GM12801 (cell line): ENCODE results near the gene DLG3.

Experiments used
- TF ChIP-seq, protein P1 (sequence below): IDR thresholded peaks from one replicate; pipeline ENCODE4 v1.5.1; 2011; ENCODE audit warnings: control low read depth; ENCODE audit not compliant: insufficient read length; ENCODE audit errors: extremely low read depth

The DLG3 gene

DNA sequence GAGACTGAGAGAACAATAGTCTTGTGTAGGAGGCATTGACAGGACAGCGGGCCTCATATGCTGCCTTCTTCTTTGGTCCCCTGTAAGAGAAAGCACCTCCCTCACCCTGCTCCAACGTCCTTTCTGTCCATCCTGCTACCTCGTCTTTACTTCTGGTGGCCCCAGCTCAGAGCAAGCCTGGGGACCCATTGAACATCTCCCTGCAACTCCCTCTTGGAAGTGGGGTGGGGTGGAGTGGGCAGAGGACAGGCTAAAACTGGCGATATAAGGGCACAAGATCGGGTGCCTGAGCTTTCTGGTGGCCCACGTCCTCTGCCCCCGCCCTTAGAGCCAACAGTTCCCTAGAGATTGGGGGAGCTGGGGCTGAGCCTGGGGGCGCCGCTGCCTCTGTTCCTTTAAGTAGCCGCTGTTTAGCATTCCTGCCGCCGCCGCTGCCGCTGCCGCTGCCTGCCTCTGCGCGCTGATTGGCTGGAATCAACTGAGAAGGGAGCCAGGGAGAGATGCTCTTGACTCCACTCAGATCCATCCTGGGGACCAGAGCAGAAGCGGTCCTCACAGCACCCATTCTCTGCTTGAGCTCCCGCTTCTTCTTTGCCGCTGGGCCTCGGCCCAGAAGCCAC, at the start of gene DLG3:
Gene DLG3 (plus strand): TSS at position 510 of the 620 bp plus-strand sequence. CDS start 367 bp downstream, outside the sequence.
- TF ChIP-seq, protein P1, sequence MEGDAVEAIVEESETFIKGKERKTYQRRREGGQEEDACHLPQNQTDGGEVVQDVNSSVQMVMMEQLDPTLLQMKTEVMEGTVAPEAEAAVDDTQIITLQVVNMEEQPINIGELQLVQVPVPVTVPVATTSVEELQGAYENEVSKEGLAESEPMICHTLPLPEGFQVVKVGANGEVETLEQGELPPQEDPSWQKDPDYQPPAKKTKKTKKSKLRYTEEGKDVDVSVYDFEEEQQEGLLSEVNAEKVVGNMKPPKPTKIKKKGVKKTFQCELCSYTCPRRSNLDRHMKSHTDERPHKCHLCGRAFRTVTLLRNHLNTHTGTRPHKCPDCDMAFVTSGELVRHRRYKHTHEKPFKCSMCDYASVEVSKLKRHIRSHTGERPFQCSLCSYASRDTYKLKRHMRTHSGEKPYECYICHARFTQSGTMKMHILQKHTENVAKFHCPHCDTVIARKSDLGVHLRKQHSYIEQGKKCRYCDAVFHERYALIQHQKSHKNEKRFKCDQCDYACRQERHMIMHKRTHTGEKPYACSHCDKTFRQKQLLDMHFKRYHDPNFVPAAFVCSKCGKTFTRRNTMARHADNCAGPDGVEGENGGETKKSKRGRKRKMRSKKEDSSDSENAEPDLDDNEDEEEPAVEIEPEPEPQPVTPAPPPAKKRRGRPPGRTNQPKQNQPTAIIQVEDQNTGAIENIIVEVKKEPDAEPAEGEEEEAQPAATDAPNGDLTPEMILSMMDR: no peak

DNA sequence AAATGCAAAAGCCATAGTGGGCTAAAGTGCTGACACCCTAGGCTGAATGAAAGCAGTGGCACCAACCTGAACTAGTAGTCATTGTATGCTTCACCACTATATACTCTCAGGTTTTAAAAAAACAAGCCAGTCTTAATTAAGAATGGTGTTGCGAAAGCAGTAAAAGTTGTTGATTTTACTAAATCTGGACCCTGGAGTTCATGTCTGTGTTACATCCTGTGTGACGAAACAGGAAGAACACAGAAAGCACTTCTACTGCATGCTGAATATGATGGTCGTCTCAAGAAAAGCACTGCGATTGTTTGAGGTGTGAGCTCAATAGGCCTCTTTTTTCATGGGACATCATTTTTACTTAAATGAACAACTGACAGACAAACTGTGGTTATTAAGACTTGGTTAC, 45.7 kb upstream of the DLG3 start:
- TF ChIP-seq, protein P1: no peak

DNA sequence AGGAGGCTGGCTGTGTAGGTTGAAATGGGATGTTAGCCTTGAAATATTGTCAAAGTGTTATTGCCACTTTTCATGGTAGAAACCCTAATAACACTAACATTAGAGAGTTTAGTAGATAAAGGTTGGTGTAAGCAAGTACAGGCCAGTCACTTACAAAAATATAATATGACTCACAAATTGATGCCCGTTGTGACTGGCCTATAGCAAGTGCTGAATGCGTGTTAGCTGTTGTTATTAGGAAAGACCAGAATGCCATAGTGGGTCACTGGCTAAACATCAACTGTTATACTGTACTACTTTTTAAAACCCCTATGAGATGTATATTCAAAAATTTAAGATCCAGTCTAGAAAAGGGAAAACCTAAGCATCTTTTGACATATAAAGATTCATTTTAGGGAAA, 41.9 kb upstream of the DLG3 start:
- TF ChIP-seq, protein P1: no peak

DNA sequence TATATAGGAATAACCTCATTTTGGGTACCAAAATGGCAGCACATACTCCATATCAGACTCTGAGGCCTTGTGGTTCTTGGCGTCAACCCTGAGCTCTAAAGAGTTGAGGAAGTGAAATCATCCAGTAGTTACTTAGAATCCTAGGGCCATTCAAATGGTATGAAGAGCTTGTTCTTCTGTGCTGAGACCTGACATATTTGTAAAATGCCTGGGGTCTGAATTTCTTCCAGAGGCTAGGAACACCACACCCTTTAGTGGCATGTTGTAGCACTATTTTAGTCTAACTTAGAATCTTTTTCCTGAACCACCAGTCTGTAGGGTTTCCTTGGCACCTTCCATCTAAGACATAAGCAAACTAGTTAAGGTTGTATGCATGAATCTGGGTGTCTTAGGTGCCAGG, 39.6 kb upstream of the DLG3 start:
- TF ChIP-seq, protein P1: no peak

DNA sequence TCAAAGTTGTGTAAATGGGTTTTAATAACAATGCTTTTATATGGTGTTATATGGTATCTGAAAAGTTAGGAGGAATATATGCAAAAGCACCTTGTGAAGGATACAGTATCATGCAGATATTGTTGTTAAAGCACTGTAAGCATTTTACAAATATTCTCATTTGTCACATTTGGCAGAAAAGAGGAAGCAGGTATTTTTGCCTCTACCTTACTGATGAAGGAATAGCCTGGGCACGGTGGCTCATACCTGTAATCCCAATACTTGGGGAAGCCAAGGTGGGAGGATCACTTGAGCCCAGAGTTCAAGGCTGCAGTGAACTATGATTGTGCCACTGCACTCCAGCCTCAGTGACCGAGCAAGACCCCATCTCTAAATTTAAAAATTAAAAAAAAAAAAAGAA, 33.7 kb upstream of the DLG3 start:
- TF ChIP-seq, protein P1: no peak

DNA sequence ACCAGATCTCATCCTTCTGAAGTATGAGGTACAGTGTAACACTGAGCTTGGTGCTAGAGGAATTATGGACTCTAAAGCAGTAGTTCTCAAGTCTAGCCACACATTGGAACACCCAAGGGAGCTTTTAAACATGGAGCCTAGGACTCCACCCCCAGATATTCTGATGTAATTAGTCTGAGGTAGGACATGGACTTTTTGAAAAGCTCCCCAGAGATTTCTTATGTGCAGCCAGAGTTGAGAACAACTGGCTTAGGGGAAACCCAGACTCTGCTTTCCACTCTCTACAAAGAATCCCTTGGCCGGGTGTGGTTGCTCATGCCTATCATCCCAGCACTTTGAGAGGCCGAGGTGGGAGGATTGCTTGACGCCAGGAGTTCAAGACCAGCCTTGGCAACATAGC, 33.2 kb upstream of the DLG3 start:
- TF ChIP-seq, protein P1: no peak

DNA sequence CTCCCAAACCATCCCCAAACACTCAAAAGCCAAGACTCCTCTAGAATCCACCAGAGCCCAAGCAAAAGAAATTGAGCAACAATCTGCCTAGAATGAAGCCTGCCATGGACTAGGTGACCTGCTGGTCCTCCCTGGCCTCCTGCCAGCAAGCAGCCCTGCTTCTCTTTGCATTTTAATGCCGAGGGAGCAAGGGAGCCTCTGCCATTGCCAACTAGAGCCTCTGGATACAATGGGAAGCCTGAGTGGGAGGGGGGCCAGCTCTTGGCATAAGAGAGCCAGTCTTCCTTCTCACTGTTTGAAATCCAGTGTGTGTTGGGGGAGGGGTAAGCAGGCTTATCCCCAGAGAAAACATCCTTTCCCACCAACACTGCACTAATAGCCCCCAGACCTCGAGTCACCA, 23.0 kb upstream of the DLG3 start:
- TF ChIP-seq, protein P1: no peak
